BE2C (cell line): ENCODE measurements around the gene CFAP20DC.
"Not testable (repeated sequence)": the region's sequence is repeated elsewhere in the genome, so short reads cannot be mapped to it uniquely, and the experiment has no call there.

Experiments
- DNase-seq: peaks from one replicate; pipeline ENCODE4 v3.0.0-alpha.2; 2020
- H3K27me3 ChIP-seq: fragments of 250-450 bp; sonication (Bioruptor Pico); 2 replicates; pipeline ENCODE4 v1.5.1; 2020; ENCODE audit warnings: mild to moderate bottlenecking
- H3K36me3 ChIP-seq: fragments of 250-450 bp; sonication (Bioruptor Pico); 2 replicates; pipeline ENCODE4 v1.5.1; 2020; ENCODE audit warnings: mild to moderate bottlenecking
- H3K4me1 ChIP-seq: fragments of 250-450 bp; sonication (Bioruptor Pico); 2 replicates; pipeline ENCODE4 v1.5.1; 2020
- H3K4me3 ChIP-seq: 2 replicates; pipeline ENCODE4 v1.5.1; 2011; ENCODE audit warnings: low read depth, low read length
- H3K9me3 ChIP-seq: fragments of 250-450 bp; sonication (Bioruptor Pico); 2 replicates; pipeline ENCODE4 v1.5.1; 2020
- TF ChIP-seq, protein P1 (sequence below): IDR thresholded peaks from 2 replicates; pipeline ENCODE4 v1.5.1; 2012; ENCODE audit warnings: mild to moderate bottlenecking, low read depth, low read length

The CFAP20DC gene

DNA sequence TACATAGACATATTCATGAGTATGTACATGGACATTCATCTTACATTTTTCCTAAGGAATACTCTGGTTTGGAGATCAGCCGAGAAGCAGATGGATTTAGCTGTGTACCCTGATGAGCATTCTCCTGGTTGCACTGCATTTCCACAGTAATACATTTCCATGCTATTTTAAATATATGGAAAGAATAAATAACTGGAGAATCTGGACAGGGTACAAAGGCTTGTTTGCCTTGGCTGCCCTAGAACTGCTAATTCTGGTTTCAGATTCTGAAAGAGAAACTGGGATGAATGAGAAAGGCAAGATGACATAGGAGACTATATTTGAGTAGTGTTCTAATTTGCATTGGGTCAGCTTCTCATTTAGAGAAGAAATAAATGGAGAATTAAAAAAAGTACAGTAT, 192.4 kb downstream of the CFAP20DC start:
- TF ChIP-seq, protein P1, sequence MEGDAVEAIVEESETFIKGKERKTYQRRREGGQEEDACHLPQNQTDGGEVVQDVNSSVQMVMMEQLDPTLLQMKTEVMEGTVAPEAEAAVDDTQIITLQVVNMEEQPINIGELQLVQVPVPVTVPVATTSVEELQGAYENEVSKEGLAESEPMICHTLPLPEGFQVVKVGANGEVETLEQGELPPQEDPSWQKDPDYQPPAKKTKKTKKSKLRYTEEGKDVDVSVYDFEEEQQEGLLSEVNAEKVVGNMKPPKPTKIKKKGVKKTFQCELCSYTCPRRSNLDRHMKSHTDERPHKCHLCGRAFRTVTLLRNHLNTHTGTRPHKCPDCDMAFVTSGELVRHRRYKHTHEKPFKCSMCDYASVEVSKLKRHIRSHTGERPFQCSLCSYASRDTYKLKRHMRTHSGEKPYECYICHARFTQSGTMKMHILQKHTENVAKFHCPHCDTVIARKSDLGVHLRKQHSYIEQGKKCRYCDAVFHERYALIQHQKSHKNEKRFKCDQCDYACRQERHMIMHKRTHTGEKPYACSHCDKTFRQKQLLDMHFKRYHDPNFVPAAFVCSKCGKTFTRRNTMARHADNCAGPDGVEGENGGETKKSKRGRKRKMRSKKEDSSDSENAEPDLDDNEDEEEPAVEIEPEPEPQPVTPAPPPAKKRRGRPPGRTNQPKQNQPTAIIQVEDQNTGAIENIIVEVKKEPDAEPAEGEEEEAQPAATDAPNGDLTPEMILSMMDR: no peak
- no peaks in the 10 kb centered on the region for H3K36me3 ChIP-seq
- H3K27me3 ChIP-seq: no peaks in the 10 kb centered on the region
- no peak for DNase-seq
- no peaks in the 10 kb centered on the region for H3K9me3 ChIP-seq
- no peak overlapping the region for H3K4me3 ChIP-seq
- H3K4me1 ChIP-seq: no peaks in the 10 kb centered on the region

DNA sequence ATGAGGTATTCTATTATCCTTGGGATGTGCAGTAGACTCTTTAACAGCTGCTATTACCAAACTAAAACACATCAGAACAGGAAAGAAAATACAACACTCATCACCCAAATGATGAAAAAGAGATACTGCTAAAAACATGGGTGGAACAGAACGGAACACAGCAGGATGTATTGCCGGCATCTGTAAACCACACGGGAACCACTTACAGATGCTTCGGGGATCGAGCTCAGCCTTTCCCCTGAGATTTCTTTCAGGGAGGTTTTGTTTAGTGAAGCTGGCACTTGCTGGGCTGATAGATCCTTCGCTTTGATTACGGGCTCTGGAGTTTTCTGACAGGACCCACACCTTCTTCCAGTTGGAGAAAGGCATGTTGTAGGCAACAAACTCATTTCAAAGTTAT, 201.0 kb downstream of the CFAP20DC start:
- Histone ChIP-seq H3K4me1 (no peaks in the 10 kb centered on the region), H3K36me3 (no peaks in the 10 kb centered on the region), H3K4me3 (no peak overlapping the region), H3K9me3 (no peaks in the 10 kb centered on the region), H3K27me3 (no peaks in the 10 kb centered on the region)
- TF ChIP-seq, protein P1: no peak
- DNase-seq: no peak

DNA sequence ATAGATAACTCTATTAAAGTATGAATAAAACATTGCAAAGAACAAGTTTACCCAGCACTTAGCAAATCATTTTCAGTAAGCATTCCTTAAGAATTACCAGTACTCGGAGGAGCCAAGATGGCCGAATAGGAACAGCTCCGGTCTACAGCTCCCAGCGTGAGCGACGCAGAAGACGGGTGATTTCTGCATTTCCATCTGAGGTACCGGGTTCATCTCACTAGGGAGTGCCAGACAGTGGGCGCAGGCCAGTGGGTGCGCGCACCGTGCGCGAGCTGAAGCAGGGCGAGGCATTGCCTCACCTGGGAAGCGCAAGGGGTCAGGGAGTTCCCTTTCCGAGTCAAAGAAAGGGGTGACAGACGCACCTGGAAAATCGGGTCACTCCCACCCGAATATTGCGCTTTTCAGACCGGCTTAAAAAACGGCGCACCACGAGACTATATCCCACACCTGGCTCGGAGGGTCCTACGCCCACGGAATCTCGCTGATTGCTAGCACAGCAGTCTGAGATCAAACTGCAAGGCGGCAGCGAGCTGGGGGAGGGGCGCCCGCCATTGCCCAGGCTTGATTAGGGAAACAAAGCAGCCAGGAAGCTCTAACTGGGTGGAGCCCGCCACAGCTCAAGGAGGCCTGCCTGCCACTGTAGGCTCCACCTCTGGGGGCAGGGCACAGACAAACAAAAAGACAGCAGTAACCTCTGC, 207.6 kb downstream of the CFAP20DC start:
- H3K4me3 ChIP-seq, H3K36me3 ChIP-seq, H3K27me3 ChIP-seq, H3K9me3 ChIP-seq, H3K4me1 ChIP-seq, DNase-seq: not testable (repeated sequence)

DNA sequence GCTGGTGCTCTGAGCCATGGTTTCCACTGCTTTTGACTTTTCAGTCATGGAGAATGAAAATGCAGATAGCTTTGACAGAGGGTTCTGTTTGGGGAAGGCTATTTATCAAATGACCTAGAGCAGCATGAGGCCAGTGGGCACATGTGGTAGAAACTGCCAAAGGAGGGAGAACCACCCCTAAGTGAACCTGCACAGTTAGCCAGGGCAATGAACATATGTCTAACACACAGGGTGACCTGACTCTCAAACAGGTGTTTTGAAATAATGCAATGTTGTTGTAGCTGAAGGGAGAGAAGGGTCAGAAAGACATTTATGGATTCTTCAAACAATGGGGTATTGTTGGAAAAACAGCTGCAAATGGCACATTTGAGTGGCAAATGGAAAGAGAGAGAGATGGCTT, 208.9 kb downstream of the CFAP20DC start:
- TF ChIP-seq, protein P1: no peak
- no peak for DNase-seq
- Histone ChIP-seq H3K27me3 (no peaks in the 10 kb centered on the region), H3K4me1 (peaks cover 2% of the 10 kb centered on the region; the same call in 1 of the 2 replicates), H3K36me3 (no peaks in the 10 kb centered on the region), H3K4me3 (no peak overlapping the region), H3K9me3 (no peaks in the 10 kb centered on the region)

DNA sequence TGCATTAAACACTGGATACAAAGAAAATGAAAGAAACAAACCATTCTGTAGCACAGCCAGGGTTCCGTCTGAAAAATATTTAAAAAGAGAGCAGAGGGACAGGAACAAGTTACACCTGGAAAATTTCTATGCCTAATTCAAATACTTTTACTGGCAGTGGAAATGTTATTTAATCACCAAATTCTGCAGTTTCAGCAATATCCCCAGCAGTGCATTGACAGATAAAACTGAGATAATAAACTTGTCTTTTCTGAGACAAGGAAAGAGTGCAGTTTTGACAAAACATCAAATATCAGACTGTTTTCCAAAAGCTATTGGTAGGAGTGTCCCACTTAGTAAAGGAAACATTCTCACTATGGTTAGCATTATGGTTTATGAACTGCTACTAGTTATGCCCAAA, 209.9 kb downstream of the CFAP20DC start:
- TF ChIP-seq, protein P1: no peak

DNA sequence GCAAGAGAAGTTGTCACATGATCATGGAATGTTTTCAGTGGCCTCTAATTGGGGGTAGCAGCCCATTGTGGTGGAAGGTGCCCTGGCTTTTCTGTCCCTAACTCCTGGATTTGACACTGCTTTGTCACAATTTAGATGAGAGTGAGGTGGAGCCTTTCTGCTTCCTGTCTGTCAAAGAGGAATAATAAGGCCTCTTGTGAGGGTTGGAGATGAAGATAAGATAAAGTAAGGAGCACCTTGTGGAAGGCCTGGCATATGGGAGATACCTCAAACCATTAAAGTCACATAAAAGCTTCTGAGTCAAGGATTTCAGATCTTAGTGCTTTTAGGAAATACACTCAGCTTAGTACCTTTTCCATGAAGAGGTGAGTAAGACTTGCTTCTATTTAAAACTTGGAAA, 210.6 kb downstream of the CFAP20DC start:
- Histone ChIP-seq H3K27me3 (no peaks in the 10 kb centered on the region), H3K4me1 (peaks cover 4% of the 10 kb centered on the region; the same call in 1 of the 2 replicates), H3K36me3 (no peaks in the 10 kb centered on the region), H3K9me3 (no peaks in the 10 kb centered on the region), H3K4me3 (no peak overlapping the region)
- no peak for DNase-seq
- TF ChIP-seq, protein P1: no peak

More for the DNA sequence above, 209.9 kb downstream of the CFAP20DC start:
- DNase-seq: no peak
- no peak overlapping the region for H3K4me3 ChIP-seq
- no peaks in the 10 kb centered on the region for H3K36me3 ChIP-seq
- peaks cover 4% of the 10 kb centered on the region; the same call in 1 of the 2 replicates for H3K4me1 ChIP-seq
- no peaks in the 10 kb centered on the region for H3K9me3 ChIP-seq
- no peaks in the 10 kb centered on the region for H3K27me3 ChIP-seq

DNA sequence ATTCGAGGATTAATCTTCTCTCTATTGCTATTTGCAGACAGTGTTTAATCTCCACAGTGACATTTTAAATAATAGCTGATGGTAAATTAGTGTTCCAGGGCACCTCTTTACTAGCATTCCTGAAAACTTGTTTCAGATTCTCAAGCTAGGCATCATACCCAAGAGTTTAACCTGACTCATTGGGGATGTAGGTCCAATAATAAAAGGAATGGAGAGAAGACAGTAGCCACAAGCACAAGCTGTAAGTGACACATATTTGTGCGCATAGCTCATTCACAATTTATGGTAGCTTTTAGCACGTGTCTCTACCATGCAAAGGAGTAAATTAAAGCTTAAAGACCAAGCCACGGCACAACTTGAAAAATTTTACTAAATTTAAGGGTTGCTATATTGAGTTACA, 212.0 kb downstream of the CFAP20DC start:
- no peaks in the 10 kb centered on the region for H3K36me3 ChIP-seq
- TF ChIP-seq, protein P1: no peak

More for the DNA sequence above, 212.0 kb downstream of the CFAP20DC start:
- H3K27me3 ChIP-seq: no peaks in the 10 kb centered on the region
- H3K4me1 ChIP-seq: peaks cover 4% of the 10 kb centered on the region; the same call in 1 of the 2 replicates
- H3K9me3 ChIP-seq: no peaks in the 10 kb centered on the region
- no peak overlapping the region for H3K4me3 ChIP-seq
- no peak for DNase-seq
